Kidney epithelial cell (primary cell): ENCODE results near the gene ISOC2. TPM values are rescaled to one million over a fixed set of nuclear protein-coding genes. Genes with fewer than 3 reads are reported as not detected.
"Not testable (repeated sequence)": the region's sequence is repeated elsewhere in the genome, so short reads cannot be mapped to it uniquely, and the experiment has no call there.

Source experiments
- DNase-seq: peaks from one replicate; pipeline ENCODE4 v3.0.0-alpha.2; 2010; ENCODE audit warnings: low read depth
- H3K27me3 ChIP-seq: 2 replicates; pipeline ENCODE4 v1.6.0; 2011; ENCODE audit warnings: low read length; ENCODE audit not compliant: control insufficient read depth, insufficient read depth
- H3K36me3 ChIP-seq: 2 replicates; pipeline ENCODE4 v1.5.1; 2011; ENCODE audit warnings: low read length; ENCODE audit not compliant: control insufficient read depth, insufficient read depth
- H3K4me3 ChIP-seq: 2 replicates; pipeline ENCODE4 v1.5.1; 2011; ENCODE audit warnings: low read depth, mild to moderate bottlenecking, control low read depth, low read length
- total RNA-seq: library from RNA; depleted of rRNA; stranded (reverse); fragments of >200 nt; gene quantifications from 2 replicates; pipeline ENCODE4 v1.2.3, GENCODE V29; 2015
- TF ChIP-seq, protein P1 (sequence below): IDR thresholded peaks from 2 replicates; pipeline ENCODE4 v1.5.1; 2011; ENCODE audit warnings: mild to moderate bottlenecking, moderate library complexity, low read length, control low read depth, inconsistent platforms; ENCODE audit not compliant: insufficient read depth, poor library complexity, severe bottlenecking

Gene ISOC2
- total RNA-seq, 1 donor from 2014 or later: 49.8 TPM

GRCh38 chr19:55503157-55503501 is 41.7 kb upstream of the ISOC2 start:
- DNase-seq: no peak
- H3K36me3 ChIP-seq: peaks cover under 1% of the 10 kb centered on the region
- H3K27me3 ChIP-seq: no peaks in the 10 kb centered on the region
- H3K4me3 ChIP-seq: no peak overlapping the region
- TF ChIP-seq, protein P1, sequence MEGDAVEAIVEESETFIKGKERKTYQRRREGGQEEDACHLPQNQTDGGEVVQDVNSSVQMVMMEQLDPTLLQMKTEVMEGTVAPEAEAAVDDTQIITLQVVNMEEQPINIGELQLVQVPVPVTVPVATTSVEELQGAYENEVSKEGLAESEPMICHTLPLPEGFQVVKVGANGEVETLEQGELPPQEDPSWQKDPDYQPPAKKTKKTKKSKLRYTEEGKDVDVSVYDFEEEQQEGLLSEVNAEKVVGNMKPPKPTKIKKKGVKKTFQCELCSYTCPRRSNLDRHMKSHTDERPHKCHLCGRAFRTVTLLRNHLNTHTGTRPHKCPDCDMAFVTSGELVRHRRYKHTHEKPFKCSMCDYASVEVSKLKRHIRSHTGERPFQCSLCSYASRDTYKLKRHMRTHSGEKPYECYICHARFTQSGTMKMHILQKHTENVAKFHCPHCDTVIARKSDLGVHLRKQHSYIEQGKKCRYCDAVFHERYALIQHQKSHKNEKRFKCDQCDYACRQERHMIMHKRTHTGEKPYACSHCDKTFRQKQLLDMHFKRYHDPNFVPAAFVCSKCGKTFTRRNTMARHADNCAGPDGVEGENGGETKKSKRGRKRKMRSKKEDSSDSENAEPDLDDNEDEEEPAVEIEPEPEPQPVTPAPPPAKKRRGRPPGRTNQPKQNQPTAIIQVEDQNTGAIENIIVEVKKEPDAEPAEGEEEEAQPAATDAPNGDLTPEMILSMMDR: no peak

DNA sequence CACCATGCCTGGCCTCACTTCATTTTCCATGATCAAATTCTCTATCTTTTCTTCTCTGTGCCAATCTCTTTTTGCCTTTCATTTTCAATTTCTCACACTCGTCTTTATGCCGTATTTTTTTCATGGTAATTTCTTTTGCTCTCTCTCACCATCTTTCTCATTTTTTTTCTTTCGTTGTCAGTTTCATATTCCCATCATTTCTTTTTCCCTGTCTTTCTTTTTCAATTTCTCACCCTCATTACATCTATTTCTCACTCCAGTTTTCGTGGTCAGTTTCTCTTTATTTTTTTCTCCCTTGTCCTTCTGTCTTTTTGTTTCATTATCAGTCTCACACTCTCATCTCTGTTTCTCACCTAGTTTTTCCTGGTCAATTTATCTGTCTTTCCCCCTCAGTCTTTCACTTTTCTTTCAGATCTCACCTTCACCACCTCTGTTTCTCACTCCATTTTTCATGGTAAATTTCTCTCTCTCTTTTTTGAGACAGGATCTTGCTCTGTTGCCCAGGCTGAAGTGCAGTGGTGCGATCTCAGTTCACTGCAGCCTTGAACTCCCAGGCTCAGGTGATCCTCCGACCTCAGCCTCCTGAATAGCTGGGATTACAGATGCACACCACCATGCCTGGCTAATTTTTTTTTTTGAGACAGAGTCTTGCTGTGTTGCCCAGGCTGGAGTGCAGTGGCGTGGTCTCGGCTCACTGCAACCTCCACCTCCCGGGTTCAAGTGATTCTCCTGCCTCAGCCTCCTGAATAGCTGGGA is 40.9 kb upstream of the ISOC2 start:
- peaks cover 2% of the 10 kb centered on the region for H3K36me3 ChIP-seq
- H3K27me3 ChIP-seq: no peaks in the 10 kb centered on the region
- no peak for DNase-seq
- TF ChIP-seq, protein P1: no peak
- H3K4me3 ChIP-seq: no peak overlapping the region

DNA sequence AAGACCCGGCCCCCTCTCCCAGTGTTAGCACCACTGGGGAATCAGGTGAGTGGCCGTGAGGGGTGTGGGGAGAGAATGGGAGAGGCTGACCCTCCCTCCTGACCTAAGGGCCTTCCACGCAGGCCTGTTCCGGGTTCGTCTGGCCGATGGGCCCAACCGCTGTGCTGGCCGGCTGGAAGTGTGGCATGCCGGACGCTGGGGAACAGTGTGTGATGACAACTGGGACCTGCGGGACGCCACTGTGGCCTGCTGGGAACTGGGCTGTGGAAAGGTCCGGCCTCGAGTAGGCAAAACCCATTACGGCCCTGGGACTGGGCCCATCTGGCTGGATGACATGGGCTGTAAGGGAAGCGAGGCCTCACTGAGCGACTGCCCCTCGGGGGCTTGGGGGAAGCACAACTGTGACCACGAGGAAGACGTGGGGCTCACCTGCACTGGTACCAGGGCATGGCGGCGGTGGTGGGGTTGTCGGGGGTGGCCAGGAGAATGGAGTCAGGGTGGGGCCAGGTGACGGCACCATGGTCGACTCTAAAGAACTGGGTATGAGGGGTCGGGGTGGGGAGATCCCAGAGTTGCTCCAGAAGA is 39.0 kb upstream of the ISOC2 start:
- TF ChIP-seq, protein P1: no peak
- no peak overlapping the region for H3K4me3 ChIP-seq
- no peaks in the 10 kb centered on the region for H3K27me3 ChIP-seq
- H3K36me3 ChIP-seq: peaks cover 2% of the 10 kb centered on the region
- DNase-seq: no peak

DNA sequence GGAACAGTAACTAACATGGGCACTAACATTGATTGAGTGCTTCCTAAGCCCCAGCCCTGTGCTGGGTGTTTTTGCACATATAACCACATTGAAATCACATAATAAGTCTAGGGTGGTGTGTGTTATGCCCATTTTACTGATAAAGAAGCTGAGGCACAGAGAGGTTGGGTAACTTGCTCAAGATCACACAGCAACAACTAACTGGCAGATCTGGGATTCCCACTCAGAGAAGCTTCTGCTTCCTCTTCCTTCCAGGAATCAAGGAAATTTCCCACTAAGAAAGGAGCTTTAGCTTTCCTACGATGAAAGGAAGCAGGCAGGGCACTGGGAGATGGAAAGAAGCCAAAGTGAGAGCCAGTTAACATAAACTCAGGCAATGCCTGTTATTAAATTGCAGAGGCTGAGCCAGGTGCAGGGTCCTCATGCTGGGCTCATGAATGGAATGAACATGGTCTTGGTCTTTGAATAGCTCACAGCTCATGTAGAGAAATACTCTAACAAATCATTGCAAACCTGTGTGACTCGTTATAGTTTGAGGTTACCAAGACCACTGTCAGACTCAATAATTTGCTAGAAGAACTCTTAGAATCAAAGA is 36.9 kb upstream of the ISOC2 start:
- TF ChIP-seq, protein P1: no peak
- no peak for DNase-seq
- H3K4me3 ChIP-seq: no peak overlapping the region

DNA sequence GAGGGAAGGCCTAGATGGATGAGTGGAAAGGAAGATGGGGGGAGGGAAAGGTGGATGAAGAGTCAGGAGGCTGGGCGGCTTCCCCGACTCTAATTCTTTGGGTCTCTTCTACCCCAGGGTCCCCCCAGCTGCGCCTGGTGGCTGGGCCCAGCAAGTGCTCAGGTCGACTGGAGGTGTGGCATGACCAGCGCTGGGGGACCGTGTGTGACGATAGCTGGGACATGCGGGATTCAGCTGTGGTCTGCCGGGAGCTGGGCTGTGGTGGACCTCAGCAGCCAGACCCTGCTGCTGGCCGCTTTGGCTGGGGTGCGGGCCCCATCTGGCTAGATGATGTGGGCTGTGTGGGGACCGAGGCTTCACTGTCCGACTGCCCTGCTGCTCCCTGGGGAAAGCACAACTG is 36.3 kb upstream of the ISOC2 start:
- DNase-seq: no peak
- peaks cover 2% of the 10 kb centered on the region for H3K36me3 ChIP-seq

More for the DNA sequence above, 36.9 kb upstream of the ISOC2 start:
- Histone ChIP-seq H3K36me3 (peaks cover 2% of the 10 kb centered on the region), H3K27me3 (no peaks in the 10 kb centered on the region)

DNA sequence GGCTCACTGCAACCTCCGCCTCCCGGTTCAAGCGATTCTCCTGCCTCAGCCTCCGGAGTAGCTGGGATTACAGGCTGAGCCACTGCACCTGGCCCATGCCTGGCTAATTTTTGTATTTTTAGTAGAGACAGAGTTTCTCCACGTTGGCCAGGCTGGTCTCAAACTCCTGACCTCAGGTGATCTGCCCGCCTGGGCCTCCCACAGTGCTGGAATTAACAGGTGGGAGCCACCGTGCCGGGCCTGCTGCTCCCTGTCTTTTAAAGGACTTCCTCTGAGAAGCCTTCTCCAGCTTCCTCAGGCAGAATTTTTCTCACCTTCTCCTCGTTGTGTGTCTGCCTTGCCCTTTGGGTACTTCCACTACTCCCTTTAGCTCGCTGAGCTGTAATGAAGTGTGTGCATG is 35.4 kb upstream of the ISOC2 start:
- H3K27me3 ChIP-seq, H3K36me3 ChIP-seq, H3K4me3 ChIP-seq, DNase-seq: not testable (repeated sequence)

More for the DNA sequence above, 36.3 kb upstream of the ISOC2 start:
- Histone ChIP-seq H3K27me3 (no peaks in the 10 kb centered on the region), H3K4me3 (no peak overlapping the region)
- TF ChIP-seq, protein P1: no peak
